Colonic mucosa (tissue), 4 donors: ENCODE measurements around the gene EPB41L2. TPM values are rescaled to one million over a fixed set of nuclear protein-coding genes. Genes with fewer than 3 reads are reported as not detected.

Experiments used
- DNase-seq: peaks from one replicate; pipeline ENCODE4 v3.0.0-alpha.2; 2020
- H3K27ac ChIP-seq: fragments of 200-600 bp; one replicate; pipeline ENCODE4 v1.8.0; 2021
- H3K27me3 ChIP-seq: fragments of 200-600 bp; one replicate; pipeline ENCODE4 v1.8.0; 2021
- H3K36me3 ChIP-seq: fragments of 200-600 bp; one replicate; pipeline ENCODE4 v1.8.0; 2021
- H3K4me1 ChIP-seq: fragments of 200-600 bp; one replicate; pipeline ENCODE4 v1.8.0; 2021; ENCODE audit warnings: mild to moderate bottlenecking
- H3K4me3 ChIP-seq: fragments of 200-600 bp; one replicate; pipeline ENCODE4 v1.8.0; 2021
- H3K9ac ChIP-seq, 2 donors: one replicate each; pipeline ENCODE4 v1.7.0; 2013; ENCODE audit warnings: control low read depth in 2 of 2, low read depth in 2 of 2, low read length in 2 of 2
- H3K9me3 ChIP-seq: fragments of 200-600 bp; one replicate; pipeline ENCODE4 v1.8.0; 2021
- CTCF ChIP-seq: fragments of 200-600 bp; IDR thresholded peaks from one replicate; pipeline ENCODE4 v1.8.0; 2022; ENCODE audit warnings: antibody characterized with exemption, mild to moderate bottlenecking
- intact Hi-C: fragments of 100-400 bp; cut with DNase I; formaldehyde crosslinking; loops from one replicate; pipeline ENCODE4 v1.14.1; 2022
- total RNA-seq, 2 donors: library from RNA; stranded (reverse); fragmentation: NEBNext Ultra II Directional in 1 of 2; extraction: Animal tissue kit (Norgen Biotek cat#: 25700) in 1 of 2; gene quantifications; one replicate each; pipeline ENCODE4 v1.2.1, GENCODE V29; 2021
- donor health status: healthy.
- donor health status: DM: no; HTN: no; CAD: no.
- donor health status: DM: no; HTN: no; CAD: no.

The EPB41L2 gene
- total RNA-seq, 2 donors from 2014 or later = 106 to 113 TPM

- H3K9me3 ChIP-seq = no peaks in the 10 kb centered on the region
- no peak for DNase-seq
- no peaks in the 10 kb centered on the region for H3K36me3 ChIP-seq
- no peak overlapping the region for H3K9ac ChIP-seq
- TF ChIP-seq CTCF = no peak
- intact Hi-C loops = no loop called here
- H3K4me3 ChIP-seq = no peak overlapping the region
- no peak overlapping the region for H3K27ac ChIP-seq
- no peaks in the 10 kb centered on the region for H3K4me1 ChIP-seq
- H3K27me3 ChIP-seq = no peaks in the 10 kb centered on the region
Observed at GRCh38 chr6:130869681-130870080, 193.4 kb downstream of the EPB41L2 start.

- no peak for DNase-seq
- no peaks in the 10 kb centered on the region for H3K4me1 ChIP-seq
- H3K9me3 ChIP-seq = no peaks in the 10 kb centered on the region
- H3K27me3 ChIP-seq = no peaks in the 10 kb centered on the region
- no peak overlapping the region for H3K27ac ChIP-seq
- H3K4me3 ChIP-seq = no peak overlapping the region
- intact Hi-C loops = no loop called here
- no peak for TF ChIP-seq CTCF
- H3K36me3 ChIP-seq = no peaks in the 10 kb centered on the region
- H3K9ac ChIP-seq = no peak overlapping the region
Observed at GRCh38 chr6:130865793-130866192, 197.3 kb downstream of the EPB41L2 start.

DNA sequence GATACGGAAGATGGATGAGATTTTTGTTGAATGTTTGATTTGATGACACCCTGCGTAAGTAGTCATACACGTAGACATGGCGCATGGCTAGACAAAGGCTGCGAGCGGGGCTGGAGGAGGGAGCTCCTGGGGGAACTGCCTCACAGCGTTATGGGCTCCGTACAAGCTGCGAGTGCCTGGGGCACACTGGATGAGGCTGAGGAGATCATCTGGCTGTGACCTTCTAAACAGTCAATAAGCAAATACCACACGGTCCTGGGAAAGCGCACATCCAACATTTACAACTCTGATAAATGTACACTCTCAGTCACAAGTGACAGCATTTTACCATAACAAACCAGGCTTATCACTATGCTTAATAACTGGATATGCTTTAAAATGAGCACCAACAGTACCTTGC is 198.7 kb downstream of the EPB41L2 start:
- Histone ChIP-seq H3K4me3 (no peak overlapping the region), H3K36me3 (no peaks in the 10 kb centered on the region), H3K4me1 (no peaks in the 10 kb centered on the region), H3K9me3 (no peaks in the 10 kb centered on the region), H3K9ac (no peak overlapping the region), H3K27ac (no peak overlapping the region), H3K27me3 (no peaks in the 10 kb centered on the region)
- no peak for DNase-seq
- intact Hi-C loops = no loop called here
- TF ChIP-seq CTCF = no peak

DNA sequence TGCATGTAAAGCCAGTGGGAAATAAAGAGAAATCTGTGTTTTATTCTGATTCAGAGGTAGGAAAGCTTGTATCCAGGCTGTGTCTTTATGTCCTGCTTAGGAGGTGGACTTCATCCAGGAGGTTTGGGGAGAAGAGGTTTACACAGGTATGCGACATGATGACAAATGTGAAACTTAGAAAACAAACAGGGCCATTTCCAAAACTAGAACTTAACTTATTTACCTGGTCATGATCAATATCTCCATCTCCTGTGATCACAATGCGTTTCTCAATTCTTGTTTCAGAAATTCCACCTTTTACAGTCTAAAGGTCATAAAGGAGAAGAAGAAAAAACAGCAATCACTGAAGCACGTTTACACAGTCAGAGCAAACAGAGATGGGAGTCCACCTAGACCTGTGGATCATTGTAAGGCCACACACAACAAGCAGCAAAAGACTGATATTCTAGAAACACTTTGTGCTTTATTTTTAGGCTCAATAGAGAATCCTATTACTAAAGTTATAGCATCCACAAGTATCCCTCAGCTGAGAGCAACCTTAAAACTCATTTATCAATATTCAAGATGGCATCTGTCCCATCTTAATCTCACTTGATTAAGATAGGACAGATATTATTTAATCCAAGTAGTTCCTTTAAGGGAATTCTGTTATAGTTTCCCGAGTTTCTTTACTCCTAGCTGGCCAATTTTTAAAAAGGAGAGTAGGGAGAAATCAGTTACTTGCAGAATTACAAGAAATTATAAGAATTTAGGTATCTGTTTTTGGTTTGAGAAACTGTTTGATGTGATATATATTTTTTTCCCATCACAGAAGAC is 199.4 kb downstream of the EPB41L2 start:
- Histone ChIP-seq H3K9me3 (no peaks in the 10 kb centered on the region), H3K9ac (no peak overlapping the region), H3K27ac (no peak overlapping the region), H3K4me3 (no peak overlapping the region), H3K27me3 (no peaks in the 10 kb centered on the region), H3K36me3 (no peaks in the 10 kb centered on the region), H3K4me1 (no peaks in the 10 kb centered on the region)
- DNase-seq = no peak
- no peak for TF ChIP-seq CTCF
- intact Hi-C loops = no loop called here

GRCh38 chr6:130862370-130862769 is 200.7 kb downstream of the EPB41L2 start:
- intact Hi-C loops = no loop called here
- no peak for DNase-seq
- no peaks in the 10 kb centered on the region for H3K36me3 ChIP-seq
- no peaks in the 10 kb centered on the region for H3K4me1 ChIP-seq
- H3K27ac ChIP-seq = no peak overlapping the region
- H3K9ac ChIP-seq = no peak overlapping the region
- TF ChIP-seq CTCF = no peak
- no peak overlapping the region for H3K4me3 ChIP-seq
- H3K9me3 ChIP-seq = no peaks in the 10 kb centered on the region
- no peaks in the 10 kb centered on the region for H3K27me3 ChIP-seq
